Measurements from ENCODE around the gene ZNF555.
"Not testable (repeated sequence)": the region's sequence is repeated elsewhere in the genome, so short reads cannot be mapped to it uniquely, and the experiment has no call there.

Gene ZNF555

DNA sequence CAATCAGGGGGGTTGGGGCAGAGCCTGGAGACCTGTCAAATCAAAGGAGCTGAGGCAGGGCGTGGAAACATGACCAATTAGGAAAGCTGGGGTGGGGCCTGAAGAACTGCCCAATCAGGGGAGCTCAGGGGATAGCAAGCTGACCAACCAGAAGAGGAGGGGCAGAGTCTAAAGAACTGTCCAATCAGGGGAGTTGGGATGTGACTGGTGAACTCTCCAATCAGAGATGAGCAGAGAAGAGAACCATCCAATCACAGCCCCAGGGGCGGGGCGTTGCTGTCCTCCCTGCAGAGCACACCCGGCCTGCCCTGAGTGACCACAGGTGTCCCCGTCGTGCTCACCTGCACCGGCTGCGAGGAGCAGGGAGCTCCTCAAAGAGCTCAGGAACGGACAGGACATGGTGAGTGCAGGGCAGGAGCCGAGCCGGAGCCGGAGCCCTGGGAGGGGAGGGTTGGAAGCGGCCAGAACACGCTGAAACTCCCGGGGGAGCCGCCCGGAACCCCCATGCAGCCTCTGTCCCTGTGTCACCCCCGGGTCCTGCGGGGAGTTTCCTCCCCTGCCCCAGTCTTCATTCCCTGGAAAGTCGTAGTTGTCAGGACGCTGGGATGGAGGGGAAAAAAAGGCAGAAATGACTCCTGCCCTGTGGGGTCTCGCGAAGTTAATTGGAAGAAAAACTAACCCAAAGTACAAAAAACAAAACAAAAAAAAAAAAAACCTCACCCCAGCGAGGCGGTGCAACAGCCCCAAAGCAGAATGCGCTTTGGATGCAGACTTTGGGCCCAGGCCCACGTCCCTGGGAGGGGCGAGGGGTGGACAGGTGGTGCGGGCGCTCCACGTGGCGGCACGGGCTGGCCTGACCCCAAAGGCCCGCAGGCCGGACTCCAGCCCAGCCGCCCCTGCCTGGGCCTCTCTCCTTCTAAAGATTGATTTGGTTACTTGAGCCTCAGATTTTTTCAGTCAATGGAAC lies 26.0 kb downstream of the ZNF555 start, which contains the start of gene ZNF556:
TSS of gene ZNF556 (plus strand) at position 311 of the 967 bp plus-strand sequence. CDS start at position 398, 87 bp downstream.
- Histone ChIP-seq H3K27ac (ENCODE audit: poor library complexity, severe bottlenecking) (no peak within 1 kb of the TSS), H3K36me3 (ENCODE audit: low read depth) (no peaks in the 10 kb centered on the region), H3K4me3 (ENCODE audit: severe bottlenecking) (no peak within 1 kb of the TSS), H3K27me3 (ENCODE audit: insufficient read depth, poor library complexity, severe bottlenecking) (no peaks in the 10 kb centered on the region), H3K9me3 (ENCODE audit: severe bottlenecking) (no peaks in the 10 kb centered on the region), H3K4me1 (ENCODE audit: insufficient read depth, poor library complexity, severe bottlenecking) (no peaks in the 10 kb centered on the region)
- ATAC-seq (ENCODE audit: low read depth) (no peak), DNase-seq (ENCODE audit: low spot score) (no peak)
- TF ChIP-seq, protein P1, sequence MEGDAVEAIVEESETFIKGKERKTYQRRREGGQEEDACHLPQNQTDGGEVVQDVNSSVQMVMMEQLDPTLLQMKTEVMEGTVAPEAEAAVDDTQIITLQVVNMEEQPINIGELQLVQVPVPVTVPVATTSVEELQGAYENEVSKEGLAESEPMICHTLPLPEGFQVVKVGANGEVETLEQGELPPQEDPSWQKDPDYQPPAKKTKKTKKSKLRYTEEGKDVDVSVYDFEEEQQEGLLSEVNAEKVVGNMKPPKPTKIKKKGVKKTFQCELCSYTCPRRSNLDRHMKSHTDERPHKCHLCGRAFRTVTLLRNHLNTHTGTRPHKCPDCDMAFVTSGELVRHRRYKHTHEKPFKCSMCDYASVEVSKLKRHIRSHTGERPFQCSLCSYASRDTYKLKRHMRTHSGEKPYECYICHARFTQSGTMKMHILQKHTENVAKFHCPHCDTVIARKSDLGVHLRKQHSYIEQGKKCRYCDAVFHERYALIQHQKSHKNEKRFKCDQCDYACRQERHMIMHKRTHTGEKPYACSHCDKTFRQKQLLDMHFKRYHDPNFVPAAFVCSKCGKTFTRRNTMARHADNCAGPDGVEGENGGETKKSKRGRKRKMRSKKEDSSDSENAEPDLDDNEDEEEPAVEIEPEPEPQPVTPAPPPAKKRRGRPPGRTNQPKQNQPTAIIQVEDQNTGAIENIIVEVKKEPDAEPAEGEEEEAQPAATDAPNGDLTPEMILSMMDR (IDR thresholded peaks at IDR 0.05; ENCODE audit: poor library complexity, severe bottlenecking): no peak

DNA sequence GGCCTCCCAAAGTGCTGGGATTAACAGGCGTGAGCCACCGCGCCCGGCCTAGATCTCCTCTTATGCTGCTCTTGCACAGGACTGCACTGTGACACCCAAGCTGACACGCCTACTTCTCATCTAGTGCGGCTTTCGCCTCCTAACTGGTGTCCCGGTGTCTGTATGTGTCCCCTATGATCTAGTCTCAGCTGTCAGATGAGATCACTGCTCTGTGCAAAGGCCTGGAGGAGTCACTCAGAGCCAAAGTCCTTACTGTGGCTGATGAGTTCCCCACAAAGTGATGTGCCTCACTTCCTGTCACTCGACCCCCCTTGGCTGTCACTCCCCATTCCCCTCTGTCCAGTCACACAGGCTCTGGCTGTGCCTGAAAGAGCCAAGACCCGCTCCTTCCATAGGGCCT lies 28.3 kb downstream of the ZNF555 start:
- H3K36me3 ChIP-seq (ENCODE audit: low read depth): no peaks in the 10 kb centered on the region
- no peaks in the 10 kb centered on the region for H3K9me3 ChIP-seq (ENCODE audit: severe bottlenecking)
- H3K27me3 ChIP-seq (ENCODE audit: insufficient read depth, poor library complexity, severe bottlenecking): no peaks in the 10 kb centered on the region
- no peak overlapping the region for H3K27ac ChIP-seq (ENCODE audit: poor library complexity, severe bottlenecking)
- DNase-seq (ENCODE audit: low spot score) (no peak), ATAC-seq (ENCODE audit: low read depth) (no peak)
- no peaks in the 10 kb centered on the region for H3K4me1 ChIP-seq (ENCODE audit: insufficient read depth, poor library complexity, severe bottlenecking)
- H3K4me3 ChIP-seq (ENCODE audit: severe bottlenecking): no peak overlapping the region
- TF ChIP-seq, protein P1 (IDR thresholded peaks at IDR 0.05; ENCODE audit: poor library complexity, severe bottlenecking): no peak

DNA sequence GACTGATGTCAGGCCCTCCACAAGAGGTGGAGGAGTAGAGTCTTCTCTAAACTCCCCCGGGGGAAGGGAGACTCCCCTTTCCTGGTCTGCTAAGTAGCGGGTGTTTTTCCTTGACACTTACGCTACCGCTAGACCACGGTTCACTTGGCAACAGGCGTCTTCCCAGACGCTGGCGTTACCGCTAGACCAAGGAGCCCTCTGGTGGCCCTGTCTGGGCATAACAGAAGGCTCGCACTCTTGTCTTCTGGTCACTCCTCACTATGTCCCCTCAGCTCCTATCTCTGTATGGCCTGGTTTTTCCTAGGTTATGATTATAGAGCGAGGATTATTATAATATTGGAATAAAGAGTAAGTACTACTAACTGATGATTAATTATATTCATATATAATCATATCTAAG lies 30.9 kb downstream of the ZNF555 start:
- TF ChIP-seq, protein P1 (IDR thresholded peaks at IDR 0.05; ENCODE audit: poor library complexity, severe bottlenecking): peak; percentile 46
- not testable (repeated sequence) for ATAC-seq (ENCODE audit: low read depth); H3K27me3 ChIP-seq (ENCODE audit: insufficient read depth, poor library complexity, severe bottlenecking); H3K27ac ChIP-seq (ENCODE audit: poor library complexity, severe bottlenecking); H3K4me3 ChIP-seq (ENCODE audit: severe bottlenecking); H3K9me3 ChIP-seq (ENCODE audit: severe bottlenecking); H3K36me3 ChIP-seq (ENCODE audit: low read depth); H3K4me1 ChIP-seq (ENCODE audit: insufficient read depth, poor library complexity, severe bottlenecking); DNase-seq (ENCODE audit: low spot score)

DNA sequence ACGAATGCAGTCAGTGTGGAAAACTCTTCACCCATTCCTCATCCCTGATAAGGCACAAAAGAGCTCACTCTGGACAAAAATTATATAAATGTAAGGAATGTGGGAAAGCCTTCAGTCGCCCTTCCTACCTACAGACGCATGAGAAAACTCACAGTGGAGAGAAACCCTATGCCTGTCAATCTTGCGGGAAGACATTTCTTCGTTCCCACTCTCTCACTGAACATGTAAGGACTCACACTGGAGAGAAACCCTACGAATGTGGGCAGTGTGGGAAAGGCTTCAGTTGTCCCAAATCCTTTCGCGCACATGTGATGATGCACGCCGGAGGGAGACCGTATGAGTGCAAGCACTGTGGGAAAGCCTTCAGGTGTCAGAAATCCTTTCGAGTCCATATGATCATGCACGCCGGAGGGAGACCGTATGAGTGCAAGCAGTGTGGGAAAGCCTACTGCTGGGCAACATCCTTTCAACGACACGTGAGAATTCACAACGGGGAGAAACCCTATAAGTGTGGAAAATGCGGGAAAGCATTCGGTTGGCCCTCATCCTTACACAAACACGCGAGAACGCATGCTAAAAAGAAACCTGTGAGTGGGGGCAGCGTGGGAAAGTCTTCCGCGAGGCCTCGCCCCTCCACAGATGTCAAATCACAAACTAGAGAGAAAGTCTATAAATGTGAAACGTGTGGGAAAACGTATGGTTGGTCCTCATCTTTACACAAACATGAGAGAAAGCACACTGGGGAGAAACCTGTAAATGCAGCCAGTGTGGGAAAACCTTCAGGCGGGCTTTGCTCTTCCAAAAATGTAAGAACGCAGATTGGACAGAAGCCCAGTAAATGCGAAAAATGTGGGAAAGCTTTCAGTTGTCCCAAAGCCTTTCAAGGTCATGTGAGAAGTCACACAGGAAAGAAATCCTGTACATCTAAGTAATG lies 36.4 kb downstream of the ZNF555 start:
- Histone ChIP-seq H3K27ac (ENCODE audit: poor library complexity, severe bottlenecking) (no peak overlapping the region), H3K4me3 (ENCODE audit: severe bottlenecking) (no peak overlapping the region), H3K4me1 (ENCODE audit: insufficient read depth, poor library complexity, severe bottlenecking) (no peaks in the 10 kb centered on the region), H3K9me3 (ENCODE audit: severe bottlenecking) (peaks cover 8% of the 10 kb centered on the region), H3K27me3 (ENCODE audit: insufficient read depth, poor library complexity, severe bottlenecking) (no peaks in the 10 kb centered on the region), H3K36me3 (ENCODE audit: low read depth) (no peaks in the 10 kb centered on the region)
- DNase-seq (ENCODE audit: low spot score): no peak
- TF ChIP-seq, protein P1 (IDR thresholded peaks at IDR 0.05; ENCODE audit: poor library complexity, severe bottlenecking): no peak
- ATAC-seq (ENCODE audit: low read depth): no peak
